GM21825 (cell line): Measurements from ENCODE around the gene RNMT.
"Not testable (repeated sequence)": the region's sequence is repeated elsewhere in the genome, so short reads cannot be mapped to it uniquely, and the experiment has no call there.

Experiments used
- ATAC-seq: cut with Tn5 transposase; IDR thresholded peaks from one replicate; pipeline ENCODE4 v1.9.1; 2021; ENCODE audit warnings: mild to moderate bottlenecking, moderate library complexity; ENCODE audit not compliant: unreplicated experiment

The RNMT gene

GRCh38 chr18:13726232-13726971 lies at the start of gene RNMT, which contains the start of gene FAM210A:
RNMT (plus strand) TSS chr18:13726673; CDS start chr18:13731518, 4,845 bp downstream.
FAM210A (minus strand) TSS chr18:13726558; CDS start chr18:13682077, 44,481 bp downstream.
- ATAC-seq = peak; percentile 95

- ATAC-seq = not testable (repeated sequence)
Observed at GRCh38 chr18:13677350-13677749, 49.1 kb upstream of the RNMT start.

GRCh38 chr18:13680612-13681011 lies 45.9 kb upstream of the RNMT start:
- ATAC-seq = no peak

- no peak for ATAC-seq
Observed at GRCh38 chr18:13681701-13682100, 44.8 kb upstream of the RNMT start.

GRCh38 chr18:13684546-13684945 lies 41.9 kb upstream of the RNMT start:
- ATAC-seq = no peak

- ATAC-seq = no peak
Observed at GRCh38 chr18:13688191-13689136, 38.0 kb upstream of the RNMT start.

GRCh38 chr18:13690060-13690459 lies 36.4 kb upstream of the RNMT start:
- ATAC-seq = not testable (repeated sequence)

GRCh38 chr18:13695337-13695736 lies 31.1 kb upstream of the RNMT start:
- not testable (repeated sequence) for ATAC-seq

GRCh38 chr18:13696961-13697360 lies 29.5 kb upstream of the RNMT start:
- ATAC-seq = no peak

GRCh38 chr18:13700153-13700552 lies 26.3 kb upstream of the RNMT start:
- no peak for ATAC-seq

GRCh38 chr18:13703899-13704298 lies 22.6 kb upstream of the RNMT start:
- ATAC-seq = no peak

GRCh38 chr18:13710414-13710831 lies 16.1 kb upstream of the RNMT start:
- no peak for ATAC-seq

- no peak for ATAC-seq
Observed at GRCh38 chr18:13712400-13713131, 13.9 kb upstream of the RNMT start.

GRCh38 chr18:13713455-13714055 lies 12.9 kb upstream of the RNMT start:
- ATAC-seq = no peak

GRCh38 chr18:13715330-13715729 lies 11.1 kb upstream of the RNMT start:
- ATAC-seq = no peak

- ATAC-seq = no peak
Observed at GRCh38 chr18:13716916-13717315, 9.6 kb upstream of the RNMT start.

- no peak for ATAC-seq
Observed at GRCh38 chr18:13720123-13720522, 6.3 kb upstream of the RNMT start.

- no peak for ATAC-seq
Observed at GRCh38 chr18:13720847-13721246, 5.6 kb upstream of the RNMT start.

- no peak for ATAC-seq
Observed at GRCh38 chr18:13725566-13726231, 774 bp upstream of the RNMT start.

GRCh38 chr18:13726972-13727331 lies 479 bp downstream of the RNMT start:
- ATAC-seq = peak; percentile 25
